A673 (cell line): Measurements from ENCODE around the gene JMJD1C. TPM values are rescaled to one million over a fixed set of nuclear protein-coding genes. Genes with fewer than 3 reads are reported as not detected.
A peak's percentile ranks its signal among the peaks of the same experiment; 100 is the strongest.

ENCODE experiments used
- BruUV-seq: library from RNA; stranded (reverse); fragments of 400-500 nt; replicated peaks from 2 replicates; lab custom pipeline; 2021; lab: Mats Ljungman, UMichigan
- CTCF ChIA-PET: fragments of 300-600 bp; sonication (Branson Sonifier 250); formaldehyde crosslinking; loops from one replicate; lab custom pipeline; 2022; ENCODE audit warnings: antibody characterized with exemption; lab: Charles Lee
- POLR2A ChIA-PET: fragments of 300-600 bp; sonication (Branson Sonifier 250); formaldehyde crosslinking; loops from one replicate; lab custom pipeline; 2022; ENCODE audit warnings: antibody characterized with exemption; ENCODE audit not compliant: low non-redundant PET; lab: Charles Lee
- DNase-seq: peaks from one replicate; pipeline ENCODE4 v3.0.0-alpha.2; 2015; ENCODE audit warnings: low spot score
- H3K27ac ChIP-seq: fragments of 200-600 bp; sonication (generic); 2 replicates; pipeline ENCODE4 v1.5.1; 2016; ENCODE audit warnings: mixed run types, low read depth, mild to moderate bottlenecking, mixed read lengths, antibody characterized with exemption, low read length; ENCODE audit not compliant: poor library complexity, severe bottlenecking
- H3K27me3 ChIP-seq: fragments of 200-600 bp; sonication (generic); replicated peaks from 2 replicates; pipeline ENCODE4 v1.6.1; 2017; ENCODE audit warnings: mixed run types, low read depth, mild to moderate bottlenecking, mixed read lengths, antibody characterized with exemption, low read length; ENCODE audit not compliant: insufficient read depth, poor library complexity
- H3K36me3 ChIP-seq: fragments of 200-600 bp; sonication (generic); 2 replicates; pipeline ENCODE4 v1.6.1; 2016; ENCODE audit warnings: mixed run types, mild to moderate bottlenecking, mixed read lengths, antibody characterized with exemption, low read length; ENCODE audit not compliant: insufficient read depth, poor library complexity, severe bottlenecking
- H3K4me1 ChIP-seq: fragments of 200-600 bp; sonication (generic); 2 replicates; pipeline ENCODE4 v1.6.1; 2017; ENCODE audit warnings: mixed run types, mild to moderate bottlenecking, mixed read lengths, antibody characterized with exemption, low read length; ENCODE audit not compliant: insufficient read depth, poor library complexity, severe bottlenecking
- H3K4me3 ChIP-seq: fragments of 200-600 bp; sonication (generic); 2 replicates; pipeline ENCODE4 v1.5.1; 2016; ENCODE audit warnings: low read depth, mixed run types, mild to moderate bottlenecking, mixed read lengths, low read length; ENCODE audit not compliant: poor library complexity, severe bottlenecking
- H3K9me3 ChIP-seq: fragments of 200-600 bp; sonication (generic); 2 replicates; pipeline ENCODE4 v1.6.1; 2016; ENCODE audit warnings: mixed run types, low read depth, mild to moderate bottlenecking, mixed read lengths, antibody characterized with exemption, low read length; ENCODE audit not compliant: poor library complexity, severe bottlenecking
- CTCF ChIP-seq: fragments of 300-800, 200-600 bp; sonication (generic); conservative IDR thresholded peaks from 2 replicates; pipeline ENCODE4 v1.5.1; 2017; ENCODE audit warnings: low read depth, mild to moderate bottlenecking, antibody characterized with exemption, low read length, moderate library complexity, mixed read lengths
- EZH2 ChIP-seq: fragments of 200-600 bp; sonication (generic); IDR thresholded peaks from 2 replicates; pipeline ENCODE4 v1.6.1; 2017; ENCODE audit warnings: borderline replicate concordance, low read depth, mild to moderate bottlenecking, mixed read lengths, antibody characterized with exemption, low read length; ENCODE audit not compliant: poor library complexity, severe bottlenecking
- intact Hi-C: fragments of 100-400 bp; cut with micrococcal nuclease; formaldehyde crosslinking; loops from one replicate; pipeline ENCODE4 v1.10.0; 2022; ENCODE audit not compliant: unreplicated experiment
- total RNA-seq: library from RNA; stranded (reverse); gene quantifications from 2 replicates; pipeline ENCODE4 v1.2.3, GENCODE V29; 2021

The JMJD1C gene
- total RNA-seq, 1 experiment from 2014 or later = 71.4 TPM

- TF ChIP-seq CTCF (no peak), EZH2 (no peak)
- Histone ChIP-seq H3K9me3 (no peaks in the 10 kb centered on the region), H3K4me3 (no peak overlapping the region), H3K4me1 (no peaks in the 10 kb centered on the region), H3K27ac (no peak overlapping the region), H3K36me3 (no peaks in the 10 kb centered on the region), H3K27me3 (no peaks in the 10 kb centered on the region)
- ChIA-PET POLR2A (no interaction called here), CTCF (no interaction called here)
- BruUV-seq = no TSS peak
- DNase-seq = no peak
- intact Hi-C loops = no loop called here
Measured at GRCh38 chr10:63128443-63128842, 337.3 kb downstream of the JMJD1C start.

GRCh38 chr10:63125459-63125858 is 340.3 kb downstream of the JMJD1C start:
- no peak overlapping the region for H3K4me3 ChIP-seq
- no TSS peak for BruUV-seq
- no peaks in the 10 kb centered on the region for H3K9me3 ChIP-seq
- H3K4me1 ChIP-seq = no peaks in the 10 kb centered on the region
- intact Hi-C loops = no loop called here
- POLR2A ChIA-PET = no interaction called here
- no peaks in the 10 kb centered on the region for H3K36me3 ChIP-seq
- no peak for TF ChIP-seq CTCF
- no peak for TF ChIP-seq EZH2
- no peak for DNase-seq
- H3K27me3 ChIP-seq = no peaks in the 10 kb centered on the region
- H3K27ac ChIP-seq = no peak overlapping the region
- CTCF ChIA-PET = no interaction called here

GRCh38 chr10:63123727-63124362 is 341.9 kb downstream of the JMJD1C start:
- no peaks in the 10 kb centered on the region for H3K27me3 ChIP-seq
- no peak overlapping the region for H3K27ac ChIP-seq
- CTCF ChIA-PET = no interaction called here
- TF ChIP-seq EZH2 = no peak
- H3K9me3 ChIP-seq = no peaks in the 10 kb centered on the region
- no peak for DNase-seq
- H3K4me1 ChIP-seq = no peaks in the 10 kb centered on the region
- H3K4me3 ChIP-seq = no peak overlapping the region
- BruUV-seq = no TSS peak
- POLR2A ChIA-PET = no interaction called here
- no peaks in the 10 kb centered on the region for H3K36me3 ChIP-seq
- intact Hi-C loops = no loop called here

- no peaks in the 10 kb centered on the region for H3K9me3 ChIP-seq
- no peak overlapping the region for H3K4me3 ChIP-seq
- H3K27me3 ChIP-seq = no peaks in the 10 kb centered on the region
- no peak overlapping the region for H3K27ac ChIP-seq
- no peaks in the 10 kb centered on the region for H3K36me3 ChIP-seq
- ChIA-PET POLR2A (no interaction called here), CTCF (no interaction called here)
- no peak for TF ChIP-seq CTCF
- no peak for TF ChIP-seq EZH2
- intact Hi-C loops = no loop called here
- H3K4me1 ChIP-seq = no peaks in the 10 kb centered on the region
- no TSS peak for BruUV-seq
- DNase-seq = peak; percentile 53
Measured at GRCh38 chr10:63120554-63120953, 345.2 kb downstream of the JMJD1C start.
